A549 (cell line): ENCODE data around the gene CACNA2D4. TPM values are rescaled to one million over a fixed set of nuclear protein-coding genes. Genes with fewer than 3 reads are reported as not detected.

ENCODE experiments used
- ATAC-seq, 2 experiments: fragments of 200-7000 bp in 1 of 2; fragments of >200 bp in 1 of 2; cut with Nextera tagmentation in 1 of 2; cut with Tn5 transposase in 1 of 2; 3 replicates each; pipeline versions ENCODE4 v1.8.0 to v1.9.1; 2018 to 2020; ENCODE audit warnings: mild to moderate bottlenecking in 1 of 2, moderate library complexity in 1 of 2
- CTCF ChIA-PET: fragments of 300-600 bp; sonication (Branson Sonifier 250); formaldehyde crosslinking; extraction: SDS; loops from one replicate; lab custom pipeline; 2021; ENCODE audit warnings: antibody characterized with exemption, inconsistent platforms; lab: Yijun Ruan, JAX
- POLR2A ChIA-PET: fragments of 350-600 bp; formaldehyde crosslinking; extraction: SDS; loops from one replicate; lab custom pipeline; 2021; ENCODE audit warnings: antibody characterized with exemption, inconsistent platforms; lab: Yijun Ruan, JAX
- DNase-seq, 2 experiments: peaks; one replicate each; pipeline versions ENCODE4 v3.0.0 to v3.0.0-alpha.2; 2011 to 2016; ENCODE audit warnings: low read depth in 1 of 2, low spot score in 1 of 2
- FAIRE-seq: peaks from 2 replicates; lab custom pipeline; 2011; peaks lifted over from hg19 to GRCh38; lab: Jason Lieb, UNC
- H3K27ac ChIP-seq, 2 experiments: fragments of >200 bp; sonication (Bioruptor Twin); formaldehyde crosslinking; 3 replicates each; pipeline ENCODE4 v1.5.1; 2016 to 2017
- H3K4me1 ChIP-seq: fragments of >200 bp; sonication (Bioruptor Twin); formaldehyde crosslinking; 3 replicates; pipeline ENCODE4 v1.6.1; 2016
- H3K4me2 ChIP-seq: fragments of >200 bp; sonication (Bioruptor Twin); formaldehyde crosslinking; 3 replicates; pipeline ENCODE4 v1.6.1; 2016
- H3K4me3 ChIP-seq: fragments of >200 bp; sonication (Bioruptor Twin); formaldehyde crosslinking; 3 replicates; pipeline ENCODE4 v1.5.1; 2016
- H3K9me3 ChIP-seq: fragments of >200 bp; sonication (Bioruptor Twin); formaldehyde crosslinking; 3 replicates; pipeline ENCODE4 v1.6.1; 2016
- BHLHE40 ChIP-seq: IDR thresholded peaks from 2 replicates; pipeline ENCODE4 v1.6.1; 2012; ENCODE audit warnings: low read depth, low read length, inconsistent platforms
- CEBPB ChIP-seq, 2 experiments: fragments of >200 bp in 1 of 2; sonication (Bioruptor Twin) in 1 of 2; formaldehyde crosslinking in 1 of 2; IDR thresholded peaks; 2 replicates each; pipeline ENCODE4 v1.6.1; 2012 to 2016
- CHD2 ChIP-seq: fragments of 150-350 bp; IDR thresholded peaks from 2 replicates; pipeline ENCODE4 v1.6.1; 2014; ENCODE audit warnings: low read length; ENCODE audit not compliant: partially characterized antibody
- EHF ChIP-seq: fragments of 250-450 bp; sonication (Bioruptor Pico); IDR thresholded peaks from 2 replicates; pipeline ENCODE4 v1.5.0; 2020; ENCODE audit warnings: mild to moderate bottlenecking
- FOSL2 ChIP-seq, 2 experiments: fragments of 450-650 bp in 1 of 2; fragments of >200 bp in 1 of 2; sonication (Bioruptor Twin) in 1 of 2; formaldehyde crosslinking; IDR thresholded peaks; 2 replicates each; pipeline versions ENCODE4 v1.5.0 to v1.6.1; 2016 to 2020; ENCODE audit warnings: mild to moderate bottlenecking in 1 of 2, moderate library complexity in 1 of 2
- HEYL ChIP-seq: fragments of 250-450 bp; sonication (Bioruptor Pico); IDR thresholded peaks from 2 replicates; pipeline ENCODE4 v1.8.0; 2021; ENCODE audit warnings: mild to moderate bottlenecking, moderate library complexity
- HOXA7 ChIP-seq: fragments of 250-450 bp; sonication (Bioruptor Pico); IDR thresholded peaks from 2 replicates; pipeline ENCODE4 v1.5.0; 2020; ENCODE audit warnings: mild to moderate bottlenecking, moderate library complexity
- HOXB13 ChIP-seq: fragments of 250-450 bp; sonication (Bioruptor Pico); IDR thresholded peaks from 2 replicates; pipeline ENCODE4 v1.5.0; 2020; ENCODE audit warnings: low read depth, mild to moderate bottlenecking, moderate library complexity
- JUNB ChIP-seq: fragments of >200 bp; sonication (Bioruptor Twin); formaldehyde crosslinking; IDR thresholded peaks from 2 replicates; pipeline ENCODE4 v1.6.1; 2016
- KDM5A ChIP-seq: fragments of 200-600 bp; sonication (generic); IDR thresholded peaks from 2 replicates; pipeline ENCODE4 v1.6.1; 2016; ENCODE audit warnings: antibody characterized with exemption, mild to moderate bottlenecking
- MAFK ChIP-seq: fragments of 450-650 bp; IDR thresholded peaks from 2 replicates; pipeline ENCODE4 v1.6.1; 2014; ENCODE audit not compliant: partially characterized antibody
- MYC ChIP-seq: IDR thresholded peaks from 2 replicates; pipeline ENCODE4 v1.6.1; 2012; ENCODE audit warnings: mild to moderate bottlenecking, inconsistent platforms, low read length, improper control_type of control experiment, borderline replicate concordance
- NPAS2 ChIP-seq: fragments of 250-450 bp; sonication (Bioruptor Pico); IDR thresholded peaks from 2 replicates; pipeline ENCODE4 v1.8.0; 2022; ENCODE audit warnings: mild to moderate bottlenecking, moderate library complexity, borderline replicate concordance
- NR3C1 ChIP-seq: fragments of >200 bp; sonication (Bioruptor Twin); formaldehyde crosslinking; IDR thresholded peaks from 3 replicates; pipeline ENCODE4 v1.6.1; 2017
- SREBF2 ChIP-seq: fragments of 450-650 bp; IDR thresholded peaks from 2 replicates; pipeline ENCODE4 v1.6.1; 2014; ENCODE audit warnings: mild to moderate bottlenecking, moderate library complexity
- TFCP2L1 ChIP-seq: fragments of 250-450 bp; sonication (Bioruptor Pico); IDR thresholded peaks from 2 replicates; pipeline ENCODE4 v1.5.0; 2021; ENCODE audit warnings: mild to moderate bottlenecking
- ZFP36 ChIP-seq: fragments of 450-650 bp; IDR thresholded peaks from 2 replicates; pipeline ENCODE4 v1.6.1; 2014; ENCODE audit warnings: borderline replicate concordance; ENCODE audit not compliant: partially characterized antibody
- WGBS: methylation state at CpG from one replicate; pipeline ENCODE4 v1.1.6; 2017; ENCODE audit errors: missing lambda C conversion rate; 5-methylcytosine and 5-hydroxymethylcytosine counted together
- polyA plus RNA-seq, 4 experiments: library from polyadenylated mRNA; depleted of rRNA in 3 of 4; stranded (reverse); fragments of >200 nt; fragmentation: RNase III in 1 of 4; extraction: RNeasy Plus Mini Kit Qiagen cat#74134 plus additional on column Dnase treatment in 1 of 4; gene quantifications; 2 replicates in 3 of 4; 3 replicates in 1 of 4; pipeline ENCODE4 v1.2.3, GENCODE V29; 2011 to 2017
- TF ChIP-seq, protein P1 (sequence below): fragments of >200 bp; sonication (Bioruptor Twin); formaldehyde crosslinking; IDR thresholded peaks from 3 replicates; pipeline ENCODE4 v1.6.1; 2016
- TF ChIP-seq, protein P2 (sequence below): fragments of 450-650 bp; IDR thresholded peaks from 2 replicates; pipeline ENCODE4 v1.6.1; 2014; ENCODE audit warnings: antibody characterized with exemption
- TF ChIP-seq, protein P3 (sequence below): IDR thresholded peaks from 2 replicates; pipeline ENCODE4 v1.6.1; 2012; ENCODE audit warnings: low read depth, borderline replicate concordance

Gene CACNA2D4
- polyA plus RNA-seq, 2 of the 4 experiments (the other 2 are of a cell fraction): not detected

DNA sequence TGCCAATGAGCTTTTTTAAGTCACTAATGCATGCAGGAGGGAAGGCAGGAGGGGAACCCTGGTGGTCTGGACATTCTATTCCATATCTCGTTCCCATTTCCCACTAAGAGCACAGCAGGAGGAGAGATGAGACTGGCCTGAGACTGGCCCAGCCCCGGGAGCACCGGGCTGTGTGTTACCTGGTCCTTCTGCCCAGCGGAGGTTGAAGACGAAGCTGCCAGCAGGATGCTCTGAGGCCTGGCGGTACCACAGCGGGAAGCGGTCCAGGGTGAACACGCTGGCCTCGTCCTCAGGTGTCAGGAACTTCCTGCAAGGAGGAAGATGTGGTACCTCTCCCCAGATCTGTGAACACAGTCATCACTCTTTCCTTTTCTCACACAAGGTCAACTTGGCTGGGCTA is 74.2 kb downstream of the CACNA2D4 start:
- H3K9me3 ChIP-seq: no peaks in the 10 kb centered on the region
- no peak overlapping the region for H3K27ac ChIP-seq
- H3K4me3 ChIP-seq: no peak overlapping the region
- POLR2A ChIA-PET: no interaction called here
- H3K4me1 ChIP-seq: no peaks in the 10 kb centered on the region
- no peak overlapping the region for H3K4me2 ChIP-seq
- no peak for FAIRE-seq
- WGBS: 55% methylated on average over 10 of the region's 10 CpGs
- DNase-seq: no peak
- TF ChIP-seq, protein P1, sequence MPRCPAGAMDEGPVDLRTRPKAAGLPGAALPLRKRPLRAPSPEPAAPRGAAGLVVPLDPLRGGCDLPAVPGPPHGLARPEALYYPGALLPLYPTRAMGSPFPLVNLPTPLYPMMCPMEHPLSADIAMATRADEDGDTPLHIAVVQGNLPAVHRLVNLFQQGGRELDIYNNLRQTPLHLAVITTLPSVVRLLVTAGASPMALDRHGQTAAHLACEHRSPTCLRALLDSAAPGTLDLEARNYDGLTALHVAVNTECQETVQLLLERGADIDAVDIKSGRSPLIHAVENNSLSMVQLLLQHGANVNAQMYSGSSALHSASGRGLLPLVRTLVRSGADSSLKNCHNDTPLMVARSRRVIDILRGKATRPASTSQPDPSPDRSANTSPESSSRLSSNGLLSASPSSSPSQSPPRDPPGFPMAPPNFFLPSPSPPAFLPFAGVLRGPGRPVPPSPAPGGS: no peak
- TF ChIP-seq, protein P2, sequence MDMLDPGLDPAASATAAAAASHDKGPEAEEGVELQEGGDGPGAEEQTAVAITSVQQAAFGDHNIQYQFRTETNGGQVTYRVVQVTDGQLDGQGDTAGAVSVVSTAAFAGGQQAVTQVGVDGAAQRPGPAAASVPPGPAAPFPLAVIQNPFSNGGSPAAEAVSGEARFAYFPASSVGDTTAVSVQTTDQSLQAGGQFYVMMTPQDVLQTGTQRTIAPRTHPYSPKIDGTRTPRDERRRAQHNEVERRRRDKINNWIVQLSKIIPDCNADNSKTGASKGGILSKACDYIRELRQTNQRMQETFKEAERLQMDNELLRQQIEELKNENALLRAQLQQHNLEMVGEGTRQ: no peak
- TF ChIP-seq SREBF2 (no peak), NPAS2 (CRISPR knock-in tag) (no peak), BHLHE40 (no peak), FOSL2 (IDR thresholded peaks at IDR 0.05) (no peak), FOSL2 (CRISPR knock-in tag; IDR thresholded peaks at IDR 0.05) (no peak), CHD2 (no peak), HEYL (CRISPR knock-in tag) (no peak), HOXB13 (CRISPR knock-in tag) (no peak), CEBPB (IDR thresholded peaks at IDR 0.05) (no peak)
- TF ChIP-seq, protein P3, sequence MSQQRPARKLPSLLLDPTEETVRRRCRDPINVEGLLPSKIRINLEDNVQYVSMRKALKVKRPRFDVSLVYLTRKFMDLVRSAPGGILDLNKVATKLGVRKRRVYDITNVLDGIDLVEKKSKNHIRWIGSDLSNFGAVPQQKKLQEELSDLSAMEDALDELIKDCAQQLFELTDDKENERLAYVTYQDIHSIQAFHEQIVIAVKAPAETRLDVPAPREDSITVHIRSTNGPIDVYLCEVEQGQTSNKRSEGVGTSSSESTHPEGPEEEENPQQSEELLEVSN: no peak
- CTCF ChIA-PET: interaction anchor here (0.8 to 2.1 kb wide), 4 partner anchors 15 to 96 kb away, joined by 3 to 7 read pairs (median 4); no protein-coding TSS in a partner anchor
- ATAC-seq: no peak

DNA sequence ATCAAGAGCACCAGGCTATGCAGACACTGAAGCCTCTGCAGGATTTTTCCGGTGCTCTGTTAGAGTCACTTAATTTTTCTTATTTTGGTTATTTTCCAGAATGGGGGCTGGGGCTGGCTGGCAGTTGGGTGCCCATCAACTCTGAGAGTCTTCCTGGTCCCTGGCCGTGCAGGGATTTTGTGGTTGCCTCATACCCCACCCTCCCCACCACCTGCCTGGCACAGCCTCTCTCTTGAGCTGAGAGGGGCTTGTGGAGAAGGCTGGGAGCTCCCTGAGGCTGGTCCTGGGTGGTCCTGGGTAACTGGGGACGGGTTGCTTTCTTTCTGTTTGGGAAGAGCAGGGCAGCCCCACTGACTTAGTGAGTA is 74.8 kb downstream of the CACNA2D4 start:
- H3K4me3 ChIP-seq: no peak overlapping the region
- CTCF ChIA-PET: interaction anchor here (1.6 to 2.1 kb wide), 2 partner anchors 14 to 96 kb away, joined by 4 to 7 read pairs; no protein-coding TSS in a partner anchor
- TF ChIP-seq NR3C1 (no peak), SREBF2 (no peak), MAFK (no peak), EHF (CRISPR knock-in tag) (no peak), KDM5A (no peak), TFCP2L1 (CRISPR knock-in tag) (no peak), CHD2 (no peak), HOXA7 (CRISPR knock-in tag) (no peak), JUNB (no peak), MYC (no peak)
- TF ChIP-seq, all 56 proteins: peak for 0
- POLR2A ChIA-PET: no interaction called here
- no peaks in the 10 kb centered on the region for H3K4me1 ChIP-seq
- no peak for DNase-seq
- WGBS: 38% methylated on average over 3 of the region's 3 CpGs
- no peak for FAIRE-seq
- H3K27ac ChIP-seq: no peak overlapping the region
- no peak overlapping the region for H3K4me2 ChIP-seq
- no peak for ATAC-seq
- H3K9me3 ChIP-seq: no peaks in the 10 kb centered on the region

DNA sequence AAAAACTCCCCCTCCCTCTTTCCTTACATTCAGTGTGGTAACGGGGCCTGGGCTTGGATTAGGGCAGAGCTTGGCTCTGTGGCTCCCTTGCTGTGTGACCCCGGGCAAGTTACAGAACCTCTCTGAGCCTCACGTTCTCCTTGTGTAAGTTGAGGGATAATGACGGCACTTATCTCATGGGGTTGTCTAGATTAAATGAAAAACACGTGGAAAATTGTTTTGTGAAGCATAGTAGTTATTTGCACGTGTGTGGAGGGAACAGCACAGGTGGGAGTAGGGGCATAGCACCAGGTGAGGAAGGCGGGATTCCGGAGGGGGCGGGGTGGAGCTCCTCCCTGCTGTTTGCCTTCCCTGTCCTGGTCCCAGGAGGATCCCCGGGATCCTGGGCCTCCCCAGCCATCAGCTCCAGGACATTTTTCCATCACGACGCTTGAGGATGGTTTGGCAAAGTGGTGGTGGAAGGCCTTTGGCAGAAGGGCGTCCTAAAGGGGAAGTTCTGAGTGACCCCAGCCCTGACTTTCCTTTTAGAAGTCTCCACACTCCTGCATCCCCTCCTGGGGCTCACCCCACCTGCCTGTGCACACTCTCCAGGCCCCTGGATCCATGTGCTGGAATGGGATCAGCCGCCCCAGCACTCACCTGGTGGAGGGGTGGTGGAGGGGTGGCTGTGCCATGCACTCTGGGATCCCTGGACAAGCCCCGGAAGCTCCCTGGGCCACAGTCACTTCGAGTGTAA is 75.4 kb downstream of the CACNA2D4 start:
- FAIRE-seq (no peak), ATAC-seq (no peak), DNase-seq (no peak)
- Histone ChIP-seq H3K4me1 (no peaks in the 10 kb centered on the region), H3K4me3 (no peak overlapping the region), H3K27ac (no peak overlapping the region), H3K4me2 (no peak overlapping the region), H3K9me3 (no peaks in the 10 kb centered on the region)
- peak; percentile 35 for TF ChIP-seq ZFP36
- TF ChIP-seq, protein P2: no peak
- CTCF ChIA-PET: interaction anchor here (1.6 to 2.1 kb wide), 2 partner anchors 14 to 97 kb away, joined by 4 to 7 read pairs; no protein-coding TSS in a partner anchor
- POLR2A ChIA-PET: no interaction called here
- WGBS: 37% methylated on average over 16 of the region's 16 CpGs
